Measurements from ENCODE around the gene RBPJL. TPM values are rescaled to one million over a fixed set of nuclear protein-coding genes. Genes with fewer than 3 reads are reported as not detected.

RBPJL gene
- total and polyA plus RNA-seq, 2 of the 13 experiments (the other 11 are each of a cell fraction or from before 2014, with no cell fraction given) = not detected

- TF ChIP-seq ZFP91 (CRISPR knock-in tag; IDR thresholded peaks at IDR 0.05; ENCODE audit: borderline replicate concordance) (peak; percentile 49; the same call in 1 of the 2 replicates), ZNF781 (CRISPR knock-in tag; IDR thresholded peaks at IDR 0.05; ENCODE audit: borderline replicate concordance, not compliant biosample characterization) (no peak), ZNF343 (CRISPR knock-in tag; IDR thresholded peaks at IDR 0.05) (no peak), PRDM4 (CRISPR knock-in tag; IDR thresholded peaks at IDR 0.05; ENCODE audit: borderline replicate concordance) (peak; percentile 83; the same call in 1 of the 2 replicates), TERF1 (CRISPR knock-in tag; IDR thresholded peaks at IDR 0.05) (no peak), SP4 (CRISPR knock-in tag; IDR thresholded peaks at IDR 0.05) (peak; percentile 59), ZNF576 (CRISPR knock-in tag; IDR thresholded peaks at IDR 0.05) (no peak), ARNT2 (CRISPR knock-in tag; IDR thresholded peaks at IDR 0.05; ENCODE audit: low read depth) (0 out of 2 replicates have a peak, but pooled peaks have one; percentile 59), ZNF230 (CRISPR knock-in tag; IDR thresholded peaks at IDR 0.05) (no peak), ATAD3A (CRISPR knock-in tag; IDR thresholded peaks at IDR 0.05) (no peak), ZIK1 (CRISPR knock-in tag; IDR thresholded peaks at IDR 0.05; ENCODE audit: borderline replicate concordance, low read depth) (0 out of 2 replicates have a peak, but pooled peaks have one; percentile 63), ZNF558 (CRISPR knock-in tag; IDR thresholded peaks at IDR 0.05; ENCODE audit: borderline replicate concordance) (no peak), ZNF782 (CRISPR knock-in tag; IDR thresholded peaks at IDR 0.05; ENCODE audit: borderline replicate concordance) (no peak), ZNF724P (CRISPR knock-in tag; IDR thresholded peaks at IDR 0.05; ENCODE audit: borderline replicate concordance) (peak; percentile 50; the same call in 1 of the 2 replicates), CHD4 (IDR thresholded peaks at IDR 0.05; ENCODE audit: borderline replicate concordance, low read length) (no peak), MIER2 (CRISPR knock-in tag; IDR thresholded peaks at IDR 0.05) (0 out of 2 replicates have a peak, but pooled peaks have one; percentile 41)
These were observed 16.3 kb downstream of the RBPJL start (continued) for GRCh38 chr20:45322952-45323383.

Measured in HepG2 (cell line).